HG02938 (cell line): ENCODE measurements around the gene KLHL36.
"Not testable (repeated sequence)": the region's sequence is repeated elsewhere in the genome, so short reads cannot be mapped to it uniquely, and the experiment has no call there.

Experiments
- ATAC-seq: cut with Tn5 transposase; IDR thresholded peaks from one replicate; pipeline ENCODE4 v1.9.1; 2021; ENCODE audit warnings: mild to moderate bottlenecking, moderate library complexity; ENCODE audit not compliant: unreplicated experiment

Gene KLHL36

DNA sequence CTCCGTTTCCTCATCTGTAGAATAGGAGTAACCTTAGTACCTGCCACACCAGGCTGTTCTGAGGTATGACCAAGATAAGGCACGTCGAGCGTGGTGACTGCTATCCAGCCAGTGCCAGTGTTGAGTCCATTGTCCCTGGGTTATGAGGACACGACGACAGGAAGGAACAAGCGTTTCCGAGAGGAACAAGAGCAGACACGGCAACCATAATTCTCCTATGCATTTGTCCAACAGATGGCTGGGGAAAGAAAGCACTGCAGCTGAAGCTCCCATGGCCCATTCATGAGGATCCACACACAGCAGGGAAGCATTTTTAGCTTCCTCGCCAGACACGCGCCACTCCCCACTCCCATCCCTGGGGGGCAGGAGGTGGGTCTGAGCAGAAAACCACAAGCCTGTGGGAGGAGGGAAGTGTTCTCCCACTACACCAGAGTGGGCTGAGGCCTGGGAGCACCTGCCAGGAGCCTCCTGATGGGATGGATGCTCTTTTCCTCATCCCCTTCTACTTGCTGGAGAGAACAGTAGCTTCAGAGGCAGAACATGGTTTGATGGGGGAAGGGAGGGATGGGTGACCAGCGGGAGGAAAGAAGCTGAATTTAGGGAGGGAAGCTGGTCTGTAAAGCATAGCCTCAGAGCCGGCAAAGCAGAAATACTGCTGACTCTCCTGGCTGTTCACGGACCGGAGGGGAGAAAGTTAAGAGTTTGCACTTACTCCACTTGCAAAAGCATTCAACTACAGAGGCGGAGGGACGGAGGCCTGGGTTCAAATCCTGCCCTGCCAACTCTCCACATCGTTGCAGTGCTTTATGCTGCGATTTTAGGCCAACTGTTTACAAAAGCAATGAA lies 33.1 kb upstream of the KLHL36 start:
- no peak for ATAC-seq

GRCh38 chr16:84616515-84616914 lies 31.8 kb upstream of the KLHL36 start:
- ATAC-seq, result no peak

- ATAC-seq, result peak; percentile 41
Observed at GRCh38 chr16:84617041-84617790, 31.1 kb upstream of the KLHL36 start.

DNA sequence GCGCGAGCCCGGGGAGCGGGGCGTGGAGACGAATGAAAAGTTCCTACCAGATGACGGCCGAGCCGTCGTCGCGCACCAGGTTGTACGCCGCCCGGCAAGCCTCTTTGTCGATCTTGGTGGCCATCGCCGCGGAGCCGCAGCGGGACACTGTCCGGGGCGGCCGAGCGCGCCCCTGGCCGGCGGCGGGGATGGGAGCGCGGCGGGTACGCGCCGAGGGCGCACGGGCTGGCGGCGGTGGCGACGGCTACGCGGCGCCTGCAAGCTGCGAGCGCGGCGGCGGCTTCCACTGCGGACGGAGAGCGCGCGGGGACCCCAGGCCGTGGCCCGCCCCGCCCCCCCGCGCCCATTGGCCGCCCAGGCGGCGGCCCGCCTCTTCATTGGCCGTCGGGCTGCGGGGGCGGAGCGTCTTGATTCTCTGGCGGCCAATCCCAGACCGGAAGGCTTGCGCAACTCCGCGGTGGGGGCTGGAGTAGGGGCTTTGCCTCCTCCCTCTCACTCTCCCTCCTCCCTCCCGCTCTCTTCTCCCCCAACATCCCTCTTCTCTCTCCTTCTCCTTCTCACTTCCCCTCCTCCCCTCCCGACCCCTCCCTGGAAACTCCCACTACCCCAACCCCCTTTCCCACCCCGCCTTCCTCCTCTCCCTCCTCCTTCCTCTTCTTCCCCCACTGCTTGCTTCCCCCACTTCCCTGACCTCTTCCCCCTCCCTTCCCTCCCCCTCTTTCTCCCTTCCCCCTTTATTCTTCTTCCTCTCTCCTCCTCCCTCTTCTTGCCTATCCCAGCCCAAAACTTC lies 30.3 kb upstream of the KLHL36 start, which contains the start of gene COTL1:
TSS of gene COTL1 (minus strand) at position 288 of the 790 bp plus-strand sequence. CDS start at position 124, 164 bp downstream.
- peak; percentile 59 for ATAC-seq

DNA sequence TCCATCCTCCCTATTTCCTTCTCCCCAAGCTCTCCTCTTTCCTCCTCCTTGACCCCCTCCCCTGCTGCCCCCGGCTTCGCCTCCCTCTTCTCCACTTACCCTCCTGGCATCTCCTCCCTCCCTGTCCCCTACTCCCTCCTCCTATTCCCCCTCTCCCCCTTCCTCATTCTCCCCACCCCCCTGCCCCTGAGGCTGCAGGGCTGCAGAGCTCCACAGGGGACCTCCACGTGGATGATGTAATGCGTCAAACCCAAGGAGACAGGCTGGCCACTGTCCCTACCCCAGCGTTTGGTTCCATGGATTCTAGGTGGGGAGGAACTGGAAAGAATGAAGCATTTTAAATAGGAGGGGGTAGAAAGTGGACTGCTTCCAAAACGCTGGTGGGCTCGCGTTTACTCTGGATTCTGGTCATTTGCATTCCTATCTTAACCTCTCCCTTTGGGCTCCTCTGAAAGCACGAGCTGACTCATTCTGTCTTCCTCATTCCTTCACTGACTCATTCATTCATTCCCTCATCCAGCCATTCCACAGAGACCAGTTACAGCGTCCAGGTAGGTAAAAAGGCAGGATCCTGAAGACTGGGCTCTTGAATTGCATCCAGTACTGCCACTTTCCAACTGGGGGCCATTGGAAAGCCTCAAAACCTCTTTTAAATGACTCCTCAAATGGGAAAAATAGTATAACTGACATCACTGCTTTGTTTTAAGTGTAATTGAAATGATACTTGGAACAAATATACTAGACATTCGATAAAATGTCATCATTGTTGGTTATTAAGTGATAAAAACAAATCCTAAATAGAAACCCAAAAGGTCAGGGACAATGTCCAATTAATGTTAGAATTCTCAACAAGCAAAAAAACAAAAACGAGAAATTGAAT lies 29.5 kb upstream of the KLHL36 start:
- ATAC-seq, result no peak

DNA sequence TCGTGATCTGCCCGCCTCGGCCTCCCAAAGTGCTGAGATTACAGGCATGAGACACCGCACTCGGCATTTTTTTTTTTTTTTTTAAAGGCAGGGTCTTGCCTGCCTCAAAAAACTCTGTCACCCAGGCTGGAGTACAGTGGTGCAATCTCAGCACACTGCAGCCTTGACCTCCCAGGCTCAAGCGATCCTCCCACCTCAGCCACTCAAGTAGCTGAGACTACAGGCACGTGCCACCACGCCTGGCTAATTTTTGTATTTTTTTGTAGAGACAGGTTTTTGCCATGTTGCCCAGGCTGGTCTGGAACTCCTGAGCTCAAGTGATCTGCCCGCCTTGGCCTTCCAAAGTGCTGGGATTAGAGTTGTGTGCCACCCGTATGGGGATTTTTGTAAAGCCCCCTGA lies 27.4 kb upstream of the KLHL36 start:
- ATAC-seq, result not testable (repeated sequence)

GRCh38 chr16:84625556-84625955 lies 22.8 kb upstream of the KLHL36 start:
- ATAC-seq, result no peak

DNA sequence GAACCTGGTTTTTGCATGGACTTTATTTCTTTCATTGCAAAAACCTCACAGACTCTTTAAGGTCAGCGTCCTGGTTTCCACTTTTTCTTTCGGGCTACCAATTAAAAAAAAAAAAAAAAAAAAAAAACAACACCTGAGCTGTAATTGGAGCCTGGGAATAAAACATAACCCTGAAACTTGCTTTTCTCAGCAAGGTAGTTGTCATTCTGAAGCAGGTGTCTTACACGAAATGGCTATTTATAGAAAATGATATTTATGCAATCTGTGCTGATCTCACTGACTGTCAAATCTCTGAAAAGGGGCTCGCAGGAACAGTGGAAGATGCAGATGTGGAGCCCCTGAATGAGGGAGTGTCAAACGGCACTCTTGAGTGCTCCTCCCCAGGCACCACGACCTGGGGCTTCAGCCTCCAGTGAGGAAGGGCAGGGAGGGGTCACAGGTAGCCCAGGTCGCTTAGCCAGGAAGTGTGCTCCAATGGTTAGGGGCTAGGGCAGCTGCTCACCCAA lies 20.0 kb upstream of the KLHL36 start:
- ATAC-seq, result no peak

- ATAC-seq, result no peak
Observed at GRCh38 chr16:84629580-84629979, 18.7 kb upstream of the KLHL36 start.

DNA sequence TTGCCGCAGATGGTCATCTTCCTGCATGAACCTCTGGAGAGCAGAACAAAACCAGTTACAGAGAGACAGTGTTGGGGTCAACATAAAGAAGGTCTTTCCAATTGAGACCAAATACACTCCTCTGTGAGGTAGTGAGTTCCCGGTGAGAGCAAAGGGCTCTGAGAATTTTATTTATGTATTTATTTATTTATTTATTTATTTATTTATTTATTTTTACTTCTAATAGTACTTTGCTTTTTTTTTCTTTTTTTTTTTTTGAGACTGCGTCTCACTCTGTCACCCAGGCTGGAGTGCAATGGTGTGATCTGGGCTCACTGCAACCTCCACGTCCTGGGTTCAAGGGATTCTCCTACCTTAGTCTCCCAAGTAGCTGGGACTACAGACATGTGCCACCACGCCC lies 18.3 kb upstream of the KLHL36 start:
- ATAC-seq, result no peak

DNA sequence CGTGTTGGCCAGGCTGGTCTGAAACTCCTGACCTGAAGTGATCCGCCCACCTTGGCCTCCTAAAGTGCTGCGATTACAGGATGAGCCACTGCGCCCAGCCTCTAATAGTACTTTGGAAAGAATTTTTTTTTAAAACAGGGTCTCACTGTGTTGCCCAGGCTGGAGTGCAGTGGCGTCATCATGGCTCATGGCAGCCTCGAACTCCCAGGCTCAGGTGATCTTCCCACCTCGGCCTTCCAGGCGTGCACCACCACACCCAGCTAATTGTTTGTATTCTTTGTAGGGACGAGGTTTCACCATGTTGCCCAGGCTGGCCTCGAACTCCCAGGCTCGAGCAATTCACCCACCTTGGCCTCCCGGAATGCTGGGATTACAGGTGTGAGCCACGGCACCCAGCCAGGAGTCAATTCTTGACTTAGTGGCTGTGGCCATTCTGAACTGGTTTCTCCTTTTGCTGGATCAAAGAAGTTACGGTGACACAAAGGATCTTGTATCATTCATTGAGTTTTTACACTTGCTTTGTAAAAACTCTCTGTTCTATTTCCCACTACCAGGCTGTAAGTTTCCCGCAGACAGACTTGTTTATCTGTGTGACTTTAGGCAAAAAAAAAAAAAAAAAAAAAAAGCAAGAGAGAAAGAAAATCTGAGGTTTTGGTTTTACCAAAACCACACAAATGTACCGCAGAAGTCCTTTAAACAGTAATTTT lies 17.7 kb upstream of the KLHL36 start:
- ATAC-seq, result no peak

GRCh38 chr16:84631153-84631466 lies 17.2 kb upstream of the KLHL36 start:
- no peak for ATAC-seq

GRCh38 chr16:84631886-84632285 lies 16.4 kb upstream of the KLHL36 start:
- ATAC-seq, result no peak

- ATAC-seq, result not testable (repeated sequence)
Observed at GRCh38 chr16:84632862-84633261, 15.4 kb upstream of the KLHL36 start.

GRCh38 chr16:84633622-84634021 lies 14.7 kb upstream of the KLHL36 start:
- no peak for ATAC-seq

GRCh38 chr16:84635702-84636101 lies 12.6 kb upstream of the KLHL36 start:
- no peak for ATAC-seq

DNA sequence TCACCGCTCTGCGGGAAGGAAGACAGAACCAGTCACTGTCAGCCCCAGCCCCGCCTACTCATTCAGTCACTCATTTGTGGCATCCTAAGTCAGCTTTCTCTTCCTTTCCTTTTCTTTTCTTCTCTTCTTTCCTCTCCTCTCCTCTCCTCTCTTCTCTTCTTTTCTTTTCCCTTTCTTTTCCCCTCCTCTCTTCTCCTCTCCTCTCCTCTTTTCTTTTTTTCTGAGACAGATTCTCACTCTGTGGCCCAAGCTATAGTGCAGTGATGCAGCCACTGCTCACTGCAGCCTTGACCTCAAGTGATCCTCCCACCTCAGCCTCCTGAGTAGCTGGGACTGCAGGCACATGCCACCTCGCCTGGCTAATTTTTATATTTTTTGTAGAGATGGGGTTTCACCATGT lies 10.6 kb upstream of the KLHL36 start:
- no peak for ATAC-seq

DNA sequence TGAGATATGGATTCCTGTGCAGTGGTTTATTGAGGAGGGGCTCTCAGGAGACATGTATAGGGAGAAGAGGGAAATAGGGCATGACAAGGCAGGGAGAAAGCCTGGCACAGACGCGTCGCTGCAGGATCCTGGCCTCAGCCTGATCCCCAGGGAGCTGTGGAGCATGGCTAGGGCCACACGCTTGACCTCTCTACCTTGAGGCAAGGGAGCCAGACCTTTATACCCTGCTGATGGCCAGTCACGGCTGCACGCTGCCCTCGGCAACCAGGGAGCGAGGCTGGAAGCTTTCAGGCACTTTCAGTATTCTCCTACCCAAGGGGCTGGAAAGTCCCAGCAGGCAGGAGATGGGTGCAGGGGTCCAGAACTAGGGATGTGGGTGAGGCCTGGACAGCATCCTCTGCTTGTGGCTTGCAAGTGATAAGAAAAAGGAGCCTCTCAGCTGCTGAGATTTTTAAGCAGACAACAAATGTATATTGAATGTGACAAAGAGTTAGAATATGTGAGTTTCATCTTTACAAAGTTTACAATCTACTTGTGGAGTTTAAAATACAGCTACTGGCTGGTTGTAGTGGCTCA lies 10.0 kb upstream of the KLHL36 start:
- no peak for ATAC-seq

- no peak for ATAC-seq
Observed at GRCh38 chr16:84640145-84640544, 8.2 kb upstream of the KLHL36 start.
